Measurements from ENCODE around the gene RNF26.
A peak's percentile ranks its signal among the peaks of the same experiment; 100 is the strongest.

The RNF26 gene

GRCh38 chr11:119334174-119334930 is at the start of gene RNF26:
TSS of gene RNF26 (plus strand) at chr11:119334527. CDS start at chr11:119335123, 596 bp downstream.
- peak; percentile 91 for DNase-seq (ENCODE audit: low read depth)

- DNase-seq (ENCODE audit: low read depth), result no peak
Measured at GRCh38 chr11:119285431-119285830, 48.9 kb upstream of the RNF26 start.

- DNase-seq (ENCODE audit: low read depth), result no peak
Measured at GRCh38 chr11:119288219-119288618, 46.1 kb upstream of the RNF26 start.

GRCh38 chr11:119290894-119291497 is 43.3 kb upstream of the RNF26 start:
- DNase-seq (ENCODE audit: low read depth), result no peak

GRCh38 chr11:119293461-119293860 is 40.9 kb upstream of the RNF26 start:
- no peak for DNase-seq (ENCODE audit: low read depth)

GRCh38 chr11:119295178-119295577 is 39.1 kb upstream of the RNF26 start:
- no peak for DNase-seq (ENCODE audit: low read depth)

- DNase-seq (ENCODE audit: low read depth), result no peak
Measured at GRCh38 chr11:119297938-119298337, 36.4 kb upstream of the RNF26 start.

- no peak for DNase-seq (ENCODE audit: low read depth)
Measured at GRCh38 chr11:119298726-119299125, 35.6 kb upstream of the RNF26 start.

- DNase-seq (ENCODE audit: low read depth), result no peak
Measured at GRCh38 chr11:119299416-119299815, 34.9 kb upstream of the RNF26 start.

GRCh38 chr11:119300198-119300964 is 33.9 kb upstream of the RNF26 start:
- DNase-seq (ENCODE audit: low read depth), result no peak

GRCh38 chr11:119303227-119303718 is 31.1 kb upstream of the RNF26 start:
- DNase-seq (ENCODE audit: low read depth), result no peak

- no peak for DNase-seq (ENCODE audit: low read depth)
Measured at GRCh38 chr11:119305556-119306372, 28.6 kb upstream of the RNF26 start.

GRCh38 chr11:119306373-119306890 is 27.9 kb upstream of the RNF26 start:
- no peak for DNase-seq (ENCODE audit: low read depth)

- no peak for DNase-seq (ENCODE audit: low read depth)
Measured at GRCh38 chr11:119307219-119307618, 27.1 kb upstream of the RNF26 start.

- no peak for DNase-seq (ENCODE audit: low read depth)
Measured at GRCh38 chr11:119307974-119308373, 26.4 kb upstream of the RNF26 start.

GRCh38 chr11:119309411-119309810 is 24.9 kb upstream of the RNF26 start:
- DNase-seq (ENCODE audit: low read depth), result no peak

- no peak for DNase-seq (ENCODE audit: low read depth)
Measured at GRCh38 chr11:119309953-119310681, 24.2 kb upstream of the RNF26 start.

GRCh38 chr11:119310682-119311052 is 23.7 kb upstream of the RNF26 start:
- no peak for DNase-seq (ENCODE audit: low read depth)

GRCh38 chr11:119314726-119315125 is 19.6 kb upstream of the RNF26 start:
- no peak for DNase-seq (ENCODE audit: low read depth)

- no peak for DNase-seq (ENCODE audit: low read depth)
Measured at GRCh38 chr11:119315131-119316015, 19.0 kb upstream of the RNF26 start.

All from stimulated activated CD8-positive, alpha-beta memory T cell treated with anti-CD3 and anti-CD28 coated beads, Interleukin-15, amount 100 ng/mL, for 1 hour (primary cell).